T-helper 1 cell (primary cell): ENCODE results near the gene GPC6.
"Not testable (repeated sequence)": the region's sequence is repeated elsewhere in the genome, so short reads cannot be mapped to it uniquely, and the experiment has no call there.

Experiments used
- DNase-seq, 5 donors: peaks; one replicate each; pipeline ENCODE4 v3.0.0-alpha.2; 2012 to 2020

Gene GPC6

DNA sequence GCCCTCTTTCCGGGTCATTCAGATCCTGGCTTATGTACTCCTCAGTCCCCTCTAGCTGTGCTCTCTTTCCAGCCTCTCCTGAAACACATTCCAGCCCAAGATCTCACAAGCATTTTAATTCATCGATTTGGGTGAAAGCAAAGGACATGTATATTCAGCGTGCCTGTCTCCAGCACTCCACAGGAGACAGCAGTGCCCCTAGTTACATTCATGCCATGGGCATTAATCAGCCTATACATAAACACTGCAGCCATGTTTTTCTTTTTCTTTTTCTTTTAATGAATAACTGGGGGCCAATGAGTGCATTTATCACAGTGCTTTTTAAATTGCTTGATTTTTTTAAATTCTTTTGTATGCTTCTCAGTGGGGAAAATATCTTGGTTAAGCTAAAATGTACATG lies 1053.7 kb downstream of the GPC6 start:
- DNase-seq: no peak

DNA sequence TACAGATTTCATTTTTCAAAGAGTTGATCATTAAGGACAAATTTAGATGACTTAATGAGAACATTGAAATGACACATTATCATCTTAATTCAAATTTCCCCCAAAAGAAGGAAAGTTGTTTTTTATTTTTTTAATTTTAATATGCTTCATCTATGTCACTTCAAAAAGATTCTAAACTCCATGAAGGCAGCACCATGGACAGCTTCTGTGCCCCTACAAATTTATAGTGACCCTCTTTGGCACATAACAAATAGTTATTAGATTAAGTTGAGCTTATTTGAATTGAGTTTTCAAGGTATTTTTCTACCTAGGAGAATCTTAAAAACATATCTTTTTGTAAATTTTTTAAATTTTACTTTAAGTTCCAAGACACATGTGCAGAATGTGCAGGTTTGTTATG lies 1054.2 kb downstream of the GPC6 start:
- no peak for DNase-seq

DNA sequence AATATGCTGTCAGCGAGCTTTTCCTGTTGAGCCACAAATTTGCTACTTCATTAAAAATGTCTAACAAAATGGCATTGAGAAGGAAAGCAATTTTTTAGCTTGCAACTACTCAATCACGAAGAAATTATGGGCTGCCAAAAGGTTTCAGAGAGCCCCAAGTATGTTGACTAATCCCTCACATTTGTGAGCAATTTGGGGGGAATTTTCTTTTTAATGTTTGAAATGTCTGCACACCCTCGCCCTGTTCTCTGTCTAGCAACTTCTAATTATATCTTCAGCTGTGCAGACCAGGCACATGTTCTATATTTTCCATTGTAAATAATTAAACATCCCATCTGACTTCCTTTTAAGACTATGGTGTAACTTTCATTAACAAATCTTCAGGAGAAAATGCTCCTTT lies 1060.0 kb downstream of the GPC6 start:
- no peak for DNase-seq

DNA sequence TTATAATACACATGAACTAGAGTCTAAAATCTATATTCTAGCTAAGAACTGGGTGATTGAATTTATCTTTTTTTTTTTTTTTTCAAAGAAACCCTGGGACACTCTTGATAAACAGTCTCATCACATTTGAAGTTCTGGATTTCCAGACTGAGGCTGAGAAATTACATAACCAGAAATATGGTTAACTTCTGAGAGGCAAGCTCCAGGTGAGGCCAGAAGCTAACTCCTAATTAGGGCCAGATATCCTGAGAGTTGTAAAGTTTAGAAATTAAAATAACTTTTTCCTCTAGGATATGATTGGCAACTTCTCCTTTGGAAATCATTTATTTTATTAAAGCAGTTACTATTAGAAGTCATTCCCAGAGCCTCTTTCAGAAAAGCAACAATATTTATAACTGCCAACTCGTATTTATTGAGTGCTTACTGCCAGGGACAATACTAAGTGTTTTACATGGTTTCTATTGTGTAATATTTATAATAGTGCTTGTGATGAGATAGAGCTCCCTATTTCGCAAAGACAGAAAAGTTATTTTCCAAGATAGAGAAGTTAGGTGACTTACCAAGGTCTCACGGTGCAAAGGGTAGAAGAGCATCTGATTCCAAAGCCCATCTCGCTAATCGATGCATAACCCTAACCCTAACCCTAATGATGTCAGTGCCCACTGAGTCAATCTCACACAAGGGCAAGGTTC lies 1065.2 kb downstream of the GPC6 start:
- DNase-seq: no peak

DNA sequence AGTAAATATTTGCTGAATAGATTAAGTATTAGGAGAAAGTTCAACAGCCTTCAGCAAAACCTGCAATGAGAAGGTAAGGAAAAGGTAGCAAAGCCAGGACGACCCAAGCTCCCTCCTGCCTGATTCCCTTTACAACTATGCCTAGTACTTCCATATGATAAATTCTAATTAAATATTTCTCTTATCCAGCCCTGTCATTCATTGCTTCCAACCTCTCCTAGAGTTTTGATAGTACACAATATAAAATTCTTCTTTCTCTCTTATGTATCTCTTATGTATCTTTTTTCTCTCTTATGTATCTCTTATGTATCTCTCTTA lies 1065.7 kb downstream of the GPC6 start:
- no peak for DNase-seq

DNA sequence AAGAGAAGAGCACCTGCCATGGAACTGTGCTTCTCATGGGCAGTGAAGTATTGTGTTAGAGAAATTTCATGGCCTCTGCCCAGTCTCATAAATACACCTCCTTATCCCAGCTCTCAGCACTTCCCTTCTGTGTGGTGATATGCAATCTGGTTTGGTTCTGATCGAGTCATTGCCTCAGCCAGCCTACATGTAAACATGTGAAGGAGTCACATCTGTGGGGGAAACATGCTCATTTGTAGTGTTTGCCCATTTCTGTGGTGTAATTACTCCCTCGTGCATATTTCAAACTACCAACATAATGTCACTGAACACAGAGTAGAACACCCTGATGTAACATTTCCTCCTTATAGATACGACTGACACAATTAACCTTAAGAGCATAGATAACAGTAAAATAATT lies 1069.9 kb downstream of the GPC6 start:
- DNase-seq: no peak

DNA sequence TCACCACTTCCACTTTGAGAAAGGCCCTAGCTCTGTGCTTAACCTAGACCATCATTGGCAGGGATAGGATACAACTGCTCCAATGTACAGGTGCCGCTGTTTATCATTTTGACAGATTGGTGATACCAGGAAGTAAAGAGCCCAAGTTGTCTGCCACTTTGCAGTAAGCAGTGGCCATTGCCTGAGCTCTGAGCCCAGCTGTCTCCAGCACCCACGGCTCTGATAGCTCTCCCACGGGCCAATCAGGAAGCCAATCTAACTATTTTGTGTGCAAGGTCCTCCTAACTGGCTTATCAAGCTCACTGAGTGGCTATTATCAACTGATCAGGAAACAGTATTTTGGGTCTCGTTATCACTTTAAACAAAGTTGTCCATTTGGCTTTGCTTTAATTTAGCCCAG lies 1071.7 kb downstream of the GPC6 start:
- no peak for DNase-seq

DNA sequence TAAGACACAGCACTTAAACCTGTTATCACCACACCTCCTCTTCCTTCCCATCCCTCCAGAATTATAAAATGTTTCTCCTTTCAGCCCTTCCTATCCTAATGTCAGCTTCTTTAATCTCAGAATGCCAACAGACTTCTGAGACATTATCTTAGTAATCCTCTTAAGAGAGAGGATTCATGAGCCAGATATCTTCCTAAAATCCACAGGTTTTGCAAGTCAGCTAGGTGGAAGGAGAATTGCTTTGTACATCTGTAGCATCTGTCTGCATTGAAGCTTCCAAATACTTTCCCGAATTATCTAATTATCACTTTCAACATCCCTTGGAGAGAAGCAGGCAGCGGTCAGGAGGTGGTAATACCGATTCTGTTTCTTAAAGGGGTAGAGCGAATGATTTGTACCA lies 1073.8 kb downstream of the GPC6 start:
- no peak for DNase-seq

DNA sequence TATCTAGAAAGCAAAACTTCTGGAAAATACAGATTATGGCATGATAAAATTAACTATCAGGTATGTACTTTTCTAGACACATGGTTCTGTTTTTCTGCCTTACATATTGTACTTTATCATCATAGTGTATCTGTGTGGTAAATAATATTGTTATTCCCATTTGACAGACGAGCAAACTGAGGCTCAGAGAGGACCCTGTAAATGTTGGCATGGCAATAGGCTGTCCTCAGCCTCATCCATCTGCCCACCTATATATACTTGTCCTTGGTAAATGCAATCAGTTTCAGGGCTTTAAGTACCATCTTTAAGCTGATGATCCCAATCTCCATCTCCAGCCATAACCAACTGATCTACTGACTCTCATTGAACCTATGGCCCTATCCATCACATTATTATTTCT lies 1074.9 kb downstream of the GPC6 start:
- no peak for DNase-seq

DNA sequence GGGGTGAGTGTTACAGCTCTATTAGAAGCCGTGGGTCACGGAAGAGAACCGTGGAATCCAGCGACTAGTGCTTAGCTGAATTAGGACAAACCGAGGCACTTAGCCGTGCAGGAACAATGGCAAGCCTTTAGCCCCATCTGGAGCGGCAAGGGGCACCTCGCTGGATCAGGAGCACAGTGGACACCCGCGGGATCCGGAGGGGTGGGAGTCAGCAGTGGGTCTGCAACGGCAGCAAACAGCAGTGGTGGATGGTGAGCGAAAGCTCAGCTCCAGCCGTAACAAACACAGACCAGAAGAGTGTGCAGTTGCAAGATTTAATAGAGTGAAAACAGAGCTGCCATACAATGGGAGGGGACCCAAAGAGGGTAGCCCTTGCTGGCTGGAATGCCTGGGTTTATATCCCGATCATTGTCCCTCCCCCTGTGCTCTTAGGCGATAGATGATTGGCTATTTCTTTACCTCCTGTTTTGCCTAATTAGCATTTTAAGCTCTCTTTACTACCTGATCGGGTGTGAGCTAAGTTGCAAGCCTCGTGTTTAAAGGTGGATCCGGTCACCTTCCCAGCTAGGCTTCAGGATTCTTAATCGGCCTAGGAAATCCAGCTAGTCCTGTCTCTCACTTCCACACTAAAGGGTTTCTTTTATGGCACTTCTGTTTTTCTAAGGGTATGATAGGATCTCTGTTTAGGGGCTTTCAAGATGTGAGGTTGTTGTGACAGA lies 1076.4 kb downstream of the GPC6 start:
- not testable (repeated sequence) for DNase-seq

DNA sequence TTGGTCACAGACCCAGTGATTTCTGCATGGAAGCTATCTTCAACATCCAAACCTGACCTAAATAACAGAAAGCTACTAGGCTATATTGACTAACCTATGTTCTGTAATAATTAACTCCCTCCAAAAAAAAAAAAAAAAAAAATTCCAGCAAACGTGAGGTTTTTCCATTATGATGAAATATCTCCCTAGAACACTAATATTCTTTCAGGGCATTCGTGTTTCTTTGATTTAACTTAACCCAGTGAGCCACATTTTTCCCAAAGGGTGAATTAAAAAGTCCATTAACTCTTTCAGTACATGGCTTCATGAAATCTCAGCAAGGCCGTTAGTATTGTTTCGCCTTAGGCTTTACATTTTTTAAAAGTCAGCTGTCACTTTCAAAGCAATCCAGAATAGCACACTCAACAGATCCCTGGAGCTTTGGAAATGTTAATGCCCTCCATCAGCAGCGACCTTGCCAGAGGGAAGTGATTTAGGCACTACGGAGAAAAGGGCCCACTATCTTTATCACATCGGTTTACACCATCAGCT lies 1077.1 kb downstream of the GPC6 start:
- no peak for DNase-seq

DNA sequence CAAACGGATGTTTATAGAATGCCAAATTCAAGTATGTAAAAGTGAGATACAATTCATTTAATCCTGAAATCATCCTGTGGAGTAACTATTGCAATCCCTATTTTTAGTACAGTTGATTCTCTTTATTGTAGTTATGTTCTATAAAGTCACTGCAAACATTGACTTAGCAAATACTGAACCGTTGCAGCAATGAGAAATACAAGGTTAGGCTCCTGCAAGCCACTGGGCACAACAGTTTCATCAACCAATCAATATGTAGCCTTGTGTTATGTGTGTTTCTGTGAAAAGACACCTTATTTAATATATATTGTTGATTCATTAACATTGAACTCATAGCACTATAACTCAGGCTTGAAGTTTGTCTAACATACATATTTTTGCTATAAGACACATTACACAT lies 1078.4 kb downstream of the GPC6 start:
- no peak for DNase-seq

DNA sequence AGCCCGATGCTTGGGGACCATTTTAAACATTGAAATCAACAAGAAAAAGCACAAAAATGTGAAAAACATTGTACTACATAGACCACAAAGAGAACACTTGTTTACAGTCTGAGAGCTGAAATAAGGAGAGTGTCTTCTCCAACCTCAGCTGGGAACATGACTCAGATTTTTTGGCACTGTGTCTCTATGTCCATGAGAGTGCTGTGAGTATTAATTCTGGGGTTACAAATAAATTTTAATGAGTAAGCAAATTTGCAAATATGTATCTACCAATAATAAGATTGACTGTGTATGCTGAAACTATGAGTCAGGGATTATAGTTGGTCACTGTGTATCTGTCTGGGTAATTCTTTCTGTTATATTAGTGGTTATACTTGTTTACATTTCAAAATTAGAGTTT lies 1078.9 kb downstream of the GPC6 start:
- no peak for DNase-seq

DNA sequence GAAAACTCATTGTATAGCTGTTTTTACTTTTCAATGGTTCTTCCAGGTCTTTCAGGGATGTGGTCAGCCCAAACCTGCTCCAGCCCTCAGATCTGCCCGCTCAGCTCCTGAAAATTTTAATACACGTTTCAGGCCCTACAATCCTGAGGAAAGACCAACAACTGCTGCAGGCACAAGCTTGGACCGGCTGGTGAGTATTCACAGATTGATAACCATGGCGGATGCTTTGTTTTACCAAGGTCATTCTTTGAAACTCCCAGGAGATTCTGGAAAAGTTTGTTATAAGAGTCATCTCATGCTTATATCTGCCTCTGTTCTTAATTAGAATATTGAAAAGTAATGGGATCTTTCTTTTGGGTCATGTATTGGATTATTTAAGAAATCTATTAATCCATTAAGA lies 1079.3 kb downstream of the GPC6 start:
- no peak for DNase-seq

DNA sequence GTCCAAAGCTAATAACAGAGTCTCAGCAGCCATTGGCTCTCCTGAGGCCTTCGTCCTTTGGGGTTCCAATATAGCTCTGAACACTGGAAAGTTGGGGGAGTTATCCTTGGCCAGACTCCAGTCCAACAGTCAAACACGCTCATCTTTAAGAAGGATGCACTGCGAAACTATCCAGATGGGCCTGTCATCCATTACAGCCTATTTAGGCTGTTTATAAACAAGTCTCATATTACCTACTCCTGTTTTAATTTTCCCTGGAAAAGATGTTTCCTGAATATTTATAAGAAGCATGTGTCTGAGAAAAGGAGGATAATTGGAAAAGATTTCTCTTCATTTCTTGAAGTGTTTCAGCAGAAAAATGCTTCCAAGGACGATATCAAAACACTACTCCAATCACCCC lies 1082.2 kb downstream of the GPC6 start:
- no peak for DNase-seq

DNA sequence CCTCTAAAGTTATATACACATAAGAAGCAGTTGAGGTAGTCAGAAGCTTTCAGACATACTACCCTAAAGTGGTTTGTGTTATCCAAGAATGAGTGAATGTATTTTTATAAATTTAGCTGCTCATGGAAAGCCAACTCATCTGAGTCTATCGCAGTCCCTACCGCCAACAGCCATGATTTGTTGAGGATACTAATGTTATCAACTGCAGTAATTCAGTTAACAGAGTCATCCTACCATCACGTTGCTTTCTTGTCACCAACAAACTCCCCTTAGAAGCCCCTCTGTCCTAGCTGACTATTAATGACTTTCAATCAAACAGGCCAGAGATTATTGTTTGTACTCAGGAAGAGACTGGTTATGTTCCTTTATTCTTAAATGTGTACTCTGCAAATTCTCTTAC lies 1083.0 kb downstream of the GPC6 start:
- DNase-seq: no peak

DNA sequence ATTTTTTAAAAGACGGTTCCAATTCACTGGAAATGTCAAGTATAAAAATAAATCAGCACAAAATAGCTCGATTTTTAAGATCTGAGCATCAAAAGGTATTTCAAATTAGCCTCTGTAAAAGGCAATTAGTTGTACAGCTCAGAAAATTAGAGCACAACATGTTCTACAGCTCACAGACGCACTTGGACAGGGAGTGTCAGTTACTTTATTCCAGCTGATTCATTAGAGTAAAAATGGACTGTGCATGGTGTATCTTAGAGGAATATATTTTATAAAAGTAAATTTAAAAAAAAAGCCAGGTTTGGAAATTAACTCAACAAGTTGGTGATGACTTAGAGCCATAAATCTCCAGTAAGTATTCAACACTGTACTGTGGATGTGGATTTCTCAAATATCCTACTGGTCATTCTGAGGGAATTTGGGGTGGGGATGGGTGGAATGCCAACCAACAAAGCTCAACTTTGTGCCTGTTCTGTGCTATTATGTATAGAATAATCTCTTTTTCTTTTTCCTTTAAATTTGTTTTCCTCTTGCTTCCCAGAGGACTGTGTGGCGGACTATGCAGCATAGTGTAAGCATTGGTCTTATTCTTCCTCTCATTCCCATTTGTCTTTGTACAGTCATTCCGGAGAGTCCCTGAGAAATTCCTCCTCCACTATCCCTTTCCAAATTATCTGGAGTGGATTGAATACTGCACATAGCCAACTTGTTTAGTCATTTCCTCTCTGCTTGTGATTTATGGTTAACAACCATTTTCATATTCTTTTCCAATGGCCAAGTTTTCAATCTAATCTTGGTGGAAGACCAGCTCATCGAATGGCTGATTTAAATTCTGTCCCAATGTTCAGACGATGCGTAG lies 1083.6 kb downstream of the GPC6 start:
- no peak for DNase-seq

DNA sequence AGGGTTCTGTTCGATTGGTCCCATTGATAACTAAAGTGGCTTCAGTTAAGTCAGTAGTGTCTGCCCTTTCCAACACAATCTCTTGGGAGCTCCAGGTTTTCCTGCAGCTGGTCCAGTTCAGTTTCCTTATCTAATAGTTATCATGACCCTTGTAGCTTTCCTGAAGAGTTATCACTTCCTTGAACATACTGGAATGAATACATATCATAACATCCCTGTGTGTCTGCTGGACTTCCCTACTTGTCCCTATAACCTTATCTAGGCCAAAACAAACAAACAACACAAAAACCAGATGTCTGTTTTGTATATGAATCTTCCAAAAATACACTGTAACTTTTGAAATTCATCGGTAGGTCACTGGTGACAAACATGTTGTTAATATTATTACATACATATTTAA lies 1085.3 kb downstream of the GPC6 start:
- DNase-seq: no peak

DNA sequence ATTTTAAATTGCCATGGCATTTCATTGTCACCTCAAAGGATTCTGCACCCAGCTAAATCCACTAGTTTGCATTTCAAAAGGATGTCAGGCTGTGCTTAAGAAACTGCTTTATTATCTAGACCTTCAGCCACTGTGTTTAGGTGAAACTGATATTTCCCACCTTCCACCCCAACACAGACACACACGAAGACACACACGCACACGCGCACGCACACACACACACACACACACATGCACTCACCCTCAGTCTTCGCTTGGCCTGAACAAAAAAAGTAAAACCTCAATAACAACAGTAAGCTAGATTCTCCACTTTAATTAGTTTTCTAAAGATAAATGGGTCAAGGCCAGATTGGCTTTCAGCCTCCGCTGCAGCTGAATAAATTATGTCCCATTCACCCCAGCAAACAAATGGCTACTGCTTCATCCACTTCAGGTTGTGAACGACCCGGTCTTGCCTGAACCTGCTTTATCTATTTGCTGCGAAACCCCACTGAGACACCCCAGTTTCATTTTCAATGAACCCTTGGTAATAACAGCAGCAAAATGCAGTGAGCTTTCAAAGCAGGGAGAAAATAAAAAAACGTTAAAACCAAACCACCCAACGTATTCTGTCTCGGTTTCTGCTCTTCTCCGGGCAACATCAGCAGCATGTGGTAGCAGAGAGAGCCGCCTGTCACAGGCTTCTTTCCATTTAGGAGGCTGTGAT lies 1086.1 kb downstream of the GPC6 start:
- peak in 1 of 5 donors; percentile 75 for DNase-seq

DNA sequence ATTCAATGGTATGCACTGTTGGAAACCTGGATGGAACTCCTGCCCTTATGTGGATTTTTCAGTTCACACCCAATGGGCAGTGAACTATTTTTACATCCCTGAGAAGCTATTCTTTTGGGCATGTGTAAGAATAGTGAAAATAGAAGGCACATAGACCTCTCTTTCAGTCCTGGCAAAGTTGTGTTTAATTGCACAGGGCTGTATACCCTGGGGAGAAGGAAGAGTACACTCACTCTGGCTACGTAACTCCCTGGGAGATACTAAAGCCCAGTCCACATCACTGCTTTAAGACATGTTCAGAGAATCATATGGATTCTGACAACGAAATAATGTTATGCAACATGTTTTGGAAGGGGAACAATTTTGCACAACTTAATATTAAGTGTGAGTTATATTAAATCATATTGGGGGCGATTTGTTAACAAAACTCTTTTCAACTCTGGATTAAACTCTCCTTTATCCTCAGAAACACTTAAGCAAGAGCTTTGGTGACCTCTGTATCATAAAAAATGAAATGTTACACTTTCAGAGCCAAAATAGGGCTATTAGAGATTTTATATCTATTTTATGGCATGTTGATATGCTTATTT lies 1086.8 kb downstream of the GPC6 start:
- DNase-seq: no peak

DNA sequence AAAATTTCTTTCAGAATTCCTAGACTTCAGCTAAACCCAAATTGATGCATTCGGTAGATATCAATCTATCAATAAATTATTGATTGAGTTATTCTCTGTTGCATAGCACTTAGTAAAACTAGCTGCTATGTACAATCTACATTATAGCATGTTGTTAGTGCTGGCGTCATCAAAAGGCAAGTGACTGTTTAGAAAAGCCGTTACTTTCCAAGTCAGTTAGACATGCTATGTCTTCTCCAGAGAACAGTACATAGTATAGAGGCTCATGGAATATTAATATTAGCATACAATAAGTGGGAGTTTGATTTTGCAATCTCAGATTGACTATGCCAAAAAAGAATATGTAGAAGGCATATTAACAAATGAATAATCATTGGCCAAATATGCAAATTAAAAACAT lies 1087.3 kb downstream of the GPC6 start:
- no peak for DNase-seq

DNA sequence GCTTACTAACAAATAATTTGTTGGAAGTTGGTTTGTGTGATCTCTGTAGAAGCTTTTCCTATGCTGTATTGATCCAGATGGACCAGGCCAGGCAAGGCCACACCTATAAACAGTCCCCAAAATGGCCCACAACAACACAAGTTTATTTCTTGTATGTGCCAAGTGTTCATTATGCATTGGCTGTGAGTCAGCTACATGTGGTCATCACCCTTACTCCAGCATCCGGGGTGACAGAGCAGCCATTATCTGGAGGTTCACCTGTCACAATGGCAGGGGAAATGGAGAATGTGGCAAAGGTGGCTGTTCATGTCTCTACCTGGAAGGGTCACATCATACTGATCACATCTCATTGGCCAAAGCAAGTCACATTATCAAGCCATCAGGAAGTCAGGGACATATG lies 1088.6 kb downstream of the GPC6 start:
- no peak for DNase-seq

DNA sequence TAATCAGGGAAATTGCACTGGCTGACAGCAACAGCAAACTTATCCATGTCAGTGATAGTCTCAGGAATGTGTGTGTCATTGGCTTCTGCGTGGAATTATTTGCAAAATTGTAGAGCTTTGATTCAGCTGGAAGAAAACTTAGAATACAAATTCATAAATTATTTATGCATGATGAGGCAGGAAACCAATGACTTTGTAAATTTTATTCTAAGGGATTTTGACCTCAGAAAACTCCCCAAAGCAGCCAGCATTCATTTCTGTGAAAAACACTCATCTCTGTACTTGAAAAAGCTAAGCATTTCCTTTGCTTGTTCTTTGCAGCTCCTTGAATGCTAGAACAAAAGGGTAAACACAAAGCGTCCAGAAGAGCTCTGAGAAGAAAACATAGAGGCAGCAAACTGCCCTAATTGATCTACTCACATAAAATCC lies 1090.5 kb downstream of the GPC6 start:
- peak in 1 of 5 donors; percentile 85 for DNase-seq
